BJ (cell line): ENCODE results near the gene ANKRD22. TPM values are rescaled to one million over a fixed set of nuclear protein-coding genes. Genes with fewer than 3 reads are reported as not detected.

Experiments used
- CTCF ChIA-PET: fragments of 350-600 bp; formaldehyde crosslinking; extraction: SDS; loops from one replicate; lab custom pipeline; 2021; ENCODE audit warnings: antibody characterized with exemption, inconsistent platforms; lab: Yijun Ruan, JAX
- POLR2A ChIA-PET: fragments of 300-600 bp; sonication (Branson Sonifier 250); formaldehyde crosslinking; extraction: SDS; loops from one replicate; lab custom pipeline; 2021; ENCODE audit warnings: antibody characterized with exemption; lab: Charles Lee
- DNase-seq: peaks from one replicate; pipeline ENCODE4 v3.0.0-alpha.2; 2011; ENCODE audit warnings: low read depth
- H3K27me3 ChIP-seq: 2 replicates; pipeline ENCODE4 v1.6.0; 2011; ENCODE audit warnings: low read length; ENCODE audit not compliant: control insufficient read depth, insufficient read depth
- H3K36me3 ChIP-seq: 2 replicates; pipeline ENCODE4 v1.5.1; 2011; ENCODE audit warnings: low read length; ENCODE audit not compliant: control insufficient read depth, insufficient read depth
- H3K4me3 ChIP-seq: 2 replicates; pipeline ENCODE4 v1.5.1; 2011; ENCODE audit warnings: low read depth, mild to moderate bottlenecking, control low read depth, low read length
- CTCF ChIP-seq: IDR thresholded peaks from 2 replicates; pipeline ENCODE4 v1.5.1; 2011; ENCODE audit warnings: low read depth, mild to moderate bottlenecking, control low read depth, inconsistent platforms, low read length, moderate library complexity; ENCODE audit not compliant: insufficient read depth
- polyA plus RNA-seq: library from polyadenylated mRNA; depleted of rRNA; stranded (reverse); fragments of >200 nt; gene quantifications from 2 replicates; pipeline ENCODE4 v1.2.3, GENCODE V29; 2011

The ANKRD22 gene
- polyA plus RNA-seq, 1 experiment, result not detected

- POLR2A ChIA-PET, result no interaction called here
- TF ChIP-seq CTCF, result peak; percentile 85
- CTCF ChIA-PET, result interaction anchor here (0.6 to 4.2 kb wide), 29 partner anchors 8 to 847 kb away, joined by 3 to 49 read pairs (median 4); partner anchors contain the start of gene ACTA2
Observed at GRCh38 chr10:88810196-88810961, 41.3 kb downstream of the ANKRD22 start.

GRCh38 chr10:88809621-88810020 is 42.0 kb downstream of the ANKRD22 start:
- Histone ChIP-seq H3K27me3 (0 out of 2 replicates have a peak, but pooled peaks cover 2% of the 10 kb centered on the region), H3K4me3 (no peak overlapping the region), H3K36me3 (no peaks in the 10 kb centered on the region)
- no peak for DNase-seq
- CTCF ChIA-PET, result interaction anchor here (1.2 to 4.2 kb wide), 11 partner anchors 10 to 245 kb away, joined by 3 to 49 read pairs (median 6); partner anchors contain the start of gene RNLS
- POLR2A ChIA-PET, result no interaction called here
- TF ChIP-seq CTCF, result no peak

More at GRCh38 chr10:88810196-88810961, 41.3 kb downstream of the ANKRD22 start:
- peak; percentile 29 for DNase-seq
- Histone ChIP-seq H3K4me3 (no peak overlapping the region), H3K27me3 (0 out of 2 replicates have a peak, but pooled peaks cover 2% of the 10 kb centered on the region), H3K36me3 (no peaks in the 10 kb centered on the region)

GRCh38 chr10:88805924-88806323 is 45.7 kb downstream of the ANKRD22 start:
- H3K36me3 ChIP-seq, result no peaks in the 10 kb centered on the region

GRCh38 chr10:88805361-88805760 is 46.3 kb downstream of the ANKRD22 start:
- ChIA-PET POLR2A (no interaction called here), CTCF (interaction anchor here (0.5 to 2.1 kb wide), 8 partner anchors 13 to 240 kb away, joined by 3 to 5 read pairs (median 3); no protein-coding TSS in a partner anchor)
- DNase-seq, result no peak
- Histone ChIP-seq H3K36me3 (no peaks in the 10 kb centered on the region), H3K4me3 (no peak overlapping the region), H3K27me3 (no peaks in the 10 kb centered on the region)
- no peak for TF ChIP-seq CTCF

More at GRCh38 chr10:88805924-88806323, 45.7 kb downstream of the ANKRD22 start:
- ChIA-PET POLR2A (no interaction called here), CTCF (interaction anchor here (1.1 to 2.1 kb wide), 3 partner anchors 13 to 116 kb away, joined by 3 to 4 read pairs (median 3); no protein-coding TSS in a partner anchor)
- no peaks in the 10 kb centered on the region for H3K27me3 ChIP-seq
- no peak for DNase-seq
- no peak overlapping the region for H3K4me3 ChIP-seq
- no peak for TF ChIP-seq CTCF
